SK-N-SH treated with all-trans-retinoic acid at 6 μM for 48 hours (cell line): ENCODE results near the gene SEMG1.

Source experiments
- ATAC-seq: fragments of 200-7000 bp; cut with Tn5 transposase; 3 replicates; pipeline ENCODE4 v1.9.1; 2020; ENCODE audit warnings: mild to moderate bottlenecking, moderate library complexity
- BACH2 ChIP-seq: fragments of 250-450 bp; sonication (Bioruptor Pico); IDR thresholded peaks from 2 replicates; pipeline ENCODE4 v1.9.0; 2021; ENCODE audit warnings: mild to moderate bottlenecking, borderline replicate concordance
- CSDC2 ChIP-seq: fragments of 250-450 bp; sonication (Bioruptor Pico); IDR thresholded peaks from 2 replicates; pipeline ENCODE4 v1.5.0; 2020; ENCODE audit warnings: mild to moderate bottlenecking, moderate library complexity
- ESRRG ChIP-seq: fragments of 250-450 bp; sonication (Bioruptor Pico); IDR thresholded peaks from 2 replicates; pipeline ENCODE4 v1.6.1; 2021; ENCODE audit warnings: mild to moderate bottlenecking
- GLIS3 ChIP-seq: fragments of 250-450 bp; sonication (Bioruptor Pico); IDR thresholded peaks from 2 replicates; pipeline ENCODE4 v1.5.0; 2020; ENCODE audit warnings: mild to moderate bottlenecking, moderate library complexity
- ISL1 ChIP-seq: fragments of 250-450 bp; sonication (Bioruptor Pico); IDR thresholded peaks from 2 replicates; pipeline ENCODE4 v2.1.2; 2022; ENCODE audit warnings: mild to moderate bottlenecking, moderate library complexity
- OSR1 ChIP-seq: fragments of 250-450 bp; sonication (Bioruptor Pico); IDR thresholded peaks from 2 replicates; pipeline ENCODE4 v1.8.0; 2022; ENCODE audit warnings: moderate library complexity, mild to moderate bottlenecking, inconsistent platforms
- POU6F1 ChIP-seq: fragments of 250-450 bp; sonication (Bioruptor Pico); IDR thresholded peaks from 2 replicates; pipeline ENCODE4 v1.8.0; 2021; ENCODE audit warnings: low read depth, mild to moderate bottlenecking, moderate library complexity, borderline replicate concordance
- PPARA ChIP-seq: fragments of 250-450 bp; sonication (Bioruptor Pico); IDR thresholded peaks from 2 replicates; pipeline ENCODE4 v1.5.0; 2020; ENCODE audit warnings: mild to moderate bottlenecking, borderline replicate concordance
- SNAI2 ChIP-seq: fragments of 250-450 bp; sonication (Bioruptor Pico); IDR thresholded peaks from 2 replicates; pipeline ENCODE4 v1.5.0; 2020; ENCODE audit warnings: mild to moderate bottlenecking, moderate library complexity
- TCF4 ChIP-seq: fragments of 250-450 bp; sonication (Bioruptor Pico); IDR thresholded peaks from 2 replicates; pipeline ENCODE4 v1.8.0; 2021; ENCODE audit warnings: mild to moderate bottlenecking, moderate library complexity, borderline replicate concordance
- TOX ChIP-seq: fragments of 250-450 bp; sonication (Bioruptor Pico); IDR thresholded peaks from 2 replicates; pipeline ENCODE4 v1.8.0; 2021; ENCODE audit warnings: mild to moderate bottlenecking, moderate library complexity, borderline replicate concordance
- ZC3H10 ChIP-seq: fragments of 250-450 bp; sonication (Bioruptor Pico); IDR thresholded peaks from 2 replicates; pipeline ENCODE4 v1.5.1; 2021; ENCODE audit warnings: mild to moderate bottlenecking, moderate library complexity
- ZFP30 ChIP-seq: fragments of 450-650 bp; formaldehyde crosslinking; IDR thresholded peaks from 2 replicates; pipeline ENCODE4 v1.5.0; 2022; ENCODE audit warnings: mild to moderate bottlenecking, moderate library complexity
- ZNF565 ChIP-seq: fragments of 450-650 bp; formaldehyde crosslinking; conservative IDR thresholded peaks from 2 replicates; pipeline ENCODE4 v1.5.0; 2020; ENCODE audit warnings: low read depth, mild to moderate bottlenecking, moderate library complexity
- ZNF70 ChIP-seq: fragments of 450-650 bp; formaldehyde crosslinking; IDR thresholded peaks from 2 replicates; pipeline ENCODE4 v1.5.0; 2020; ENCODE audit warnings: mild to moderate bottlenecking, moderate library complexity
- ZNF8 ChIP-seq: fragments of 450-650 bp; formaldehyde crosslinking; IDR thresholded peaks from 2 replicates; pipeline ENCODE4 v1.5.0; 2020; ENCODE audit warnings: mild to moderate bottlenecking, moderate library complexity
- TF ChIP-seq, protein P1 (sequence below): fragments of 250-450 bp; sonication (Bioruptor Pico); IDR thresholded peaks from 2 replicates; pipeline ENCODE4 v1.5.0; 2020; ENCODE audit warnings: mild to moderate bottlenecking, moderate library complexity
- TF ChIP-seq, protein P2 (sequence below): fragments of 250-450 bp; sonication (Bioruptor Pico); IDR thresholded peaks from 2 replicates; pipeline ENCODE4 v1.5.1; 2020; ENCODE audit warnings: low read depth, mild to moderate bottlenecking, moderate library complexity
- TF ChIP-seq, protein P3 (sequence below): fragments of 250-450 bp; sonication (Bioruptor Pico); IDR thresholded peaks from 2 replicates; pipeline ENCODE4 v1.5.1; 2021; ENCODE audit warnings: mild to moderate bottlenecking, moderate library complexity

The SEMG1 gene

DNA sequence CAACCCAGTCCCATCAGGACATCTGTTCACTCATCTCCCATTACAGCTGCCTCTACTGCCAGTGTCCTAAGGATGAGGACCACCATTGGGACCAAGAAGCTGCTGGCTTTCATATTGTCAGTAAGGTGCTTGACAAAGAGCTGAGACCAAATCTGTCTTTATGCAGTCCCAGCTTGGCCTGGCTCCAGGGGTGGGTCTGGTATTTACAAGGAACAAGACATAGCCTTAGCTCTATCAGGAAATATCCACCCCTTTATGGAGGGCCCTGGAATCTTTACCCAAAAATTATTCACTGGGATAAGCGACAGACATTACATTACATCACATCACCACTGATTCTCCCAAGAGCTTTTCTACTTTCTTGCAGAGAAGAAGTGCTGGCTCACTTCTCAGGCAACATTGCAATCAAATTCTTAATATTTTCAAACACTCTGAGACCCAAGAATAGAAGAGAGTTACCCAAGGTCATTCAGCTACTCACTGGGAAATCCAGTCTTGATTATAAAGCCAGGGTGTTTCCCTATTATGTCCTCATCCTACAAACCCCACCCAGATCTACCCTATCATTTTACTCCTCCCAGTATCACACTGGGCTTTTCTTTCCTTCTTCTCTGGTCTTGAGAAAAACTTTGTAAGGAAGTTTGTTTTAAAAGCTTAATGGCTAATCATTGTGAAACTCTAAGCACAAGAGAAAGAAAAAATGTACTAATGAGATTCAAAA is 43.6 kb upstream of the SEMG1 start:
- ATAC-seq = no peak
- TF ChIP-seq ZNF565 (CRISPR knock-in tag) (no peak), ZFP30 (CRISPR knock-in tag) (no peak), PPARA (CRISPR knock-in tag) (no peak), BACH2 (no peak), TOX (CRISPR knock-in tag) (no peak), ESRRG (CRISPR knock-in tag) (no peak), ZNF70 (CRISPR knock-in tag) (no peak), SNAI2 (CRISPR knock-in tag) (no peak), ISL1 (CRISPR knock-in tag) (no peak)
- TF ChIP-seq, protein P1, sequence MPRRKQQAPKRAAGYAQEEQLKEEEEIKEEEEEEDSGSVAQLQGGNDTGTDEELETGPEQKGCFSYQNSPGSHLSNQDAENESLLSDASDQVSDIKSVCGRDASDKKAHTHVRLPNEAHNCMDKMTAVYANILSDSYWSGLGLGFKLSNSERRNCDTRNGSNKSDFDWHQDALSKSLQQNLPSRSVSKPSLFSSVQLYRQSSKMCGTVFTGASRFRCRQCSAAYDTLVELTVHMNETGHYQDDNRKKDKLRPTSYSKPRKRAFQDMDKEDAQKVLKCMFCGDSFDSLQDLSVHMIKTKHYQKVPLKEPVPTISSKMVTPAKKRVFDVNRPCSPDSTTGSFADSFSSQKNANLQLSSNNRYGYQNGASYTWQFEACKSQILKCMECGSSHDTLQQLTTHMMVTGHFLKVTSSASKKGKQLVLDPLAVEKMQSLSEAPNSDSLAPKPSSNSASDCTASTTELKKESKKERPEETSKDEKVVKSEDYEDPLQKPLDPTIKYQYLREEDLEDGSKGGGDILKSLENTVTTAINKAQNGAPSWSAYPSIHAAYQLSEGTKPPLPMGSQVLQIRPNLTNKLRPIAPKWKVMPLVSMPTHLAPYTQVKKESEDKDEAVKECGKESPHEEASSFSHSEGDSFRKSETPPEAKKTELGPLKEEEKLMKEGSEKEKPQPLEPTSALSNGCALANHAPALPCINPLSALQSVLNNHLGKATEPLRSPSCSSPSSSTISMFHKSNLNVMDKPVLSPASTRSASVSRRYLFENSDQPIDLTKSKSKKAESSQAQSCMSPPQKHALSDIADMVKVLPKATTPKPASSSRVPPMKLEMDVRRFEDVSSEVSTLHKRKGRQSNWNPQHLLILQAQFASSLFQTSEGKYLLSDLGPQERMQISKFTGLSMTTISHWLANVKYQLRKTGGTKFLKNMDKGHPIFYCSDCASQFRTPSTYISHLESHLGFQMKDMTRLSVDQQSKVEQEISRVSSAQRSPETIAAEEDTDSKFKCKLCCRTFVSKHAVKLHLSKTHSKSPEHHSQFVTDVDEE = no peak

DNA sequence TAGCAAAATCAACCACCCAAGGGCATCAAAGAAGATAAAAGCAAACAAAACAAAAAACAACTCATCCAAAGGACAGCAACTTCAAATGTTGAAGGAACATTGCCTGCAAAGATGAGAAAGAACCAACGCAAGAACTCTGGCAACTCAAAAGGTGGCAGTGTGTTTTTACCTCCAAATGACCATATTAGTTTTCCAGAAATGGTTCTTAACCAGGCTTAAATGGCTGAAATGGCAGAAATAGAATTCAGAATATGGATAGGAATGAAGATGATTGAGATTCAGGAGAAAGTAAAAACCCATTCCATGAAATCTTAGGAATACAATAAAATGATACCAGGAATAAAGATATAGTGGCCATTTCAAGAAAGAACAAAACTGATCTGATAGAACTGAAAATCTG is 41.9 kb upstream of the SEMG1 start:
- ATAC-seq = no peak

DNA sequence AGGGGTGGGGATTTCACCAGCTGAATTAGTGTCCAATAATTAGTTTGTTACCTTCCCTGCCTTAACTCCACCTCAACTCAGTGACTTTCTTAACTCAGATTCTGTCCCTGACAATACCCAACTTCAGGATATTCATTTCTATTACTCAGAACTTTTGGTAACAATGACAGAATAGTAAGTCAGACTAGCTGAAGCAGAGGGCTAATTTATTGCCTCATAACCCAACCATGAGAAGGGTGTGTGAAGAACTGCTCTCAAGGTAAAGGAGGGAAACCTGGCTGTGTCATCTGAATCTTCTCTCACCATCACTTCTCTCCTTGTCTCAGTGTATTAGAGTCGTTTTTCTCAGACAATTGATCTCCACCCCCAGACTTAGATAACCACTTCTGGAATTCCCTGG is 33.3 kb upstream of the SEMG1 start:
- TF ChIP-seq, protein P2, sequence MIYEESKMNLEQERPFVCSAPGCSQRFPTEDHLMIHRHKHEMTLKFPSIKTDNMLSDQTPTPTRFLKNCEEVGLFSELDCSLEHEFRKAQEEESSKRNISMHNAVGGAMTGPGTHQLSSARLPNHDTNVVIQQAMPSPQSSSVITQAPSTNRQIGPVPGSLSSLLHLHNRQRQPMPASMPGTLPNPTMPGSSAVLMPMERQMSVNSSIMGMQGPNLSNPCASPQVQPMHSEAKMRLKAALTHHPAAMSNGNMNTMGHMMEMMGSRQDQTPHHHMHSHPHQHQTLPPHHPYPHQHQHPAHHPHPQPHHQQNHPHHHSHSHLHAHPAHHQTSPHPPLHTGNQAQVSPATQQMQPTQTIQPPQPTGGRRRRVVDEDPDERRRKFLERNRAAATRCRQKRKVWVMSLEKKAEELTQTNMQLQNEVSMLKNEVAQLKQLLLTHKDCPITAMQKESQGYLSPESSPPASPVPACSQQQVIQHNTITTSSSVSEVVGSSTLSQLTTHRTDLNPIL (CRISPR knock-in tag) = no peak
- no peak for TF ChIP-seq ESRRG (CRISPR knock-in tag)
- TF ChIP-seq ZC3H10 = no peak
- TF ChIP-seq PPARA (CRISPR knock-in tag) = no peak
- no peak for TF ChIP-seq ZFP30 (CRISPR knock-in tag)
- TF ChIP-seq, protein P3, sequence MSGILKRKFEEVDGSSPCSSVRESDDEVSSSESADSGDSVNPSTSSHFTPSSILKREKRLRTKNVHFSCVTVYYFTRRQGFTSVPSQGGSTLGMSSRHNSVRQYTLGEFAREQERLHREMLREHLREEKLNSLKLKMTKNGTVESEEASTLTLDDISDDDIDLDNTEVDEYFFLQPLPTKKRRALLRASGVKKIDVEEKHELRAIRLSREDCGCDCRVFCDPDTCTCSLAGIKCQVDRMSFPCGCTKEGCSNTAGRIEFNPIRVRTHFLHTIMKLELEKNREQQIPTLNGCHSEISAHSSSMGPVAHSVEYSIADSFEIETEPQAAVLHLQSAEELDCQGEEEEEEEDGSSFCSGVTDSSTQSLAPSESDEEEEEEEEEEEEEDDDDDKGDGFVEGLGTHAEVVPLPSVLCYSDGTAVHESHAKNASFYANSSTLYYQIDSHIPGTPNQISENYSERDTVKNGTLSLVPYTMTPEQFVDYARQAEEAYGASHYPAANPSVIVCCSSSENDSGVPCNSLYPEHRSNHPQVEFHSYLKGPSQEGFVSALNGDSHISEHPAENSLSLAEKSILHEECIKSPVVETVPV = no peak
- TF ChIP-seq OSR1 (CRISPR knock-in tag) = no peak
- no peak for TF ChIP-seq TCF4 (CRISPR knock-in tag)
- TF ChIP-seq CSDC2 (CRISPR knock-in tag) = no peak
- ATAC-seq = no peak

More for the DNA sequence above, 41.9 kb upstream of the SEMG1 start:
- TF ChIP-seq GLIS3 (CRISPR knock-in tag) = no peak
- no peak for TF ChIP-seq POU6F1 (CRISPR knock-in tag)
- no peak for TF ChIP-seq ISL1 (CRISPR knock-in tag)

DNA sequence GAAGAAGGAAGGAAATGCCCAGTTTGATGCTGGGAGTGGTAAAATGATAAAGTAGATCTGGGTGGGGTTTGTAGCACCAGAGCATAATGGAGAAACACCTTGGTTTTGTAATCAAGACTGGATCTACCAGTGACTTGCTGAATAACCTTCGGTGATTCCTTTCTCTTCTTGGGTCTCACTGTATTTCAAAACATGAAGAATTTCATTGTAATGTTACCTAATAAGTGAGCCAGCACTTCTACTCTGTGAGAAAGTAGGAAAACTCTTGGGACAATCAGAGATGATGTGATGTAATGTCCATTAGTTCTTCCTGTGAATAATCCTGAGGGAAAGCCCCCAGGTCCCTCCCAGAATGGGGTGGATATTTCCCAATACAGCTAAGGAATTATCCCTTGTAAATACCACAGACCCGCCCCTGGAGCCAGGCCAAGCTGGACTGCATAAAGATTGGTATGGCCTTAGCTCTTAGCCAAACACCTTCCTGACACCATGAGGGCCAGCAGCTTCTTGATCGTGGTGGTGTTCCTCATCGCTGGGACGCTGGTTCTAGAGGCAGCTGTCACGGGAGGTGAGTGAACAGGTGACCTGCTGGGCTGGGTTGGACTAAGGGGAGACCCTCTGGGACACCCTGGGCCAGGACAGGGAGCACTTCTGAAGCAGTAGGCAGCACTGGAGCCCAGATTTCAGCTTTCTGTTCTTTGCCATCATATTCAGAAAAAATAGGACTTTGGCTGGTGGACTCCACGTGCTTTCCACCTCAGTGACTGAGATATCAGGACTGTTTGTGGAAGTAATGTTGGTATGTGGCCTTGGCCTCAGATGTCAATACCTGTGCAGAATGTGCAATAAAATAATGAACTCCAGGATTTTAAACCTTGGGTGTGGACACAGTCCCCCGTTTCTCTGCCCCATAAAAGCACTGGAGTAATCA is 32.1 kb upstream of the SEMG1 start, which contains the start of gene PI3:
Gene PI3, plus strand, starts transcription at position 469 of the 931 bp plus-strand sequence. Its CDS starts 21 bp downstream, at position 490.
- no peak for TF ChIP-seq ZNF565 (CRISPR knock-in tag)
- no peak for TF ChIP-seq ZNF8 (CRISPR knock-in tag)
- no peak for TF ChIP-seq SNAI2 (CRISPR knock-in tag)
- TF ChIP-seq OSR1 (CRISPR knock-in tag) = no peak
- TF ChIP-seq ZFP30 (CRISPR knock-in tag) = no peak
- TF ChIP-seq BACH2 = no peak
- no peak for ATAC-seq
